Upper lobe of right lung (tissue), 1 donor: ENCODE data around the gene TRIM59. TPM values are rescaled to one million over a fixed set of nuclear protein-coding genes. Genes with fewer than 3 reads are reported as not detected.
"Not testable (repeated sequence)": the region's sequence is repeated elsewhere in the genome, so short reads cannot be mapped to it uniquely, and the experiment has no call there.

ENCODE experiments used
- ATAC-seq: fragments of 200-7000 bp; cut with Tn5 transposase; one replicate; pipeline ENCODE4 v1.9.1; 2020; ENCODE audit warnings: mild to moderate bottlenecking, moderate library complexity
- DNase-seq: peaks from one replicate; pipeline ENCODE4 v3.0.0-alpha.2; 2020
- H3K27ac ChIP-seq: fragments of 200-600 bp; one replicate; pipeline ENCODE4 v1.8.0; 2022
- H3K27me3 ChIP-seq: fragments of 200-600 bp; one replicate; pipeline ENCODE4 v1.8.0; 2022; ENCODE audit warnings: mild to moderate bottlenecking
- H3K36me3 ChIP-seq: fragments of 200-600 bp; one replicate; pipeline ENCODE4 v1.8.0; 2022
- H3K4me1 ChIP-seq: fragments of 200-600 bp; one replicate; pipeline ENCODE4 v1.8.0; 2022
- H3K4me3 ChIP-seq: fragments of 200-600 bp; one replicate; pipeline ENCODE4 v1.8.0; 2022; ENCODE audit warnings: mild to moderate bottlenecking
- H3K9me3 ChIP-seq: fragments of 200-600 bp; one replicate; pipeline ENCODE4 v1.8.0; 2022
- CTCF ChIP-seq: fragments of 200-600 bp; IDR thresholded peaks from one replicate; pipeline ENCODE4 v1.8.0; 2022; ENCODE audit warnings: antibody characterized with exemption
- intact Hi-C: fragments of 100-400 bp; cut with DNase I; formaldehyde crosslinking; loops from one replicate; pipeline ENCODE4 v1.11.0; 2022
- total RNA-seq: library from RNA; stranded (reverse); fragmentation: NEBNext Ultra II Directional; extraction: Animal tissue kit (Norgen Biotek cat#: 25700); gene quantifications from one replicate; pipeline ENCODE4 v1.2.1, GENCODE V29; 2021
- donor health status: DM: no; HTN: yes; CAD: no; lungs with severe emphysema.

TRIM59 gene
- total RNA-seq, 1 donor from 2014 or later, result 4.5 TPM

- no peaks in the 10 kb centered on the region for H3K27me3 ChIP-seq
- H3K36me3 ChIP-seq, result no peaks in the 10 kb centered on the region
- no peak overlapping the region for H3K27ac ChIP-seq
- H3K4me1 ChIP-seq, result no peaks in the 10 kb centered on the region
- no peaks in the 10 kb centered on the region for H3K9me3 ChIP-seq
- ATAC-seq (no peak), DNase-seq (no peak)
- intact Hi-C loops, result no loop called here
- no peak for TF ChIP-seq CTCF
- H3K4me3 ChIP-seq, result no peak overlapping the region
Measured at GRCh38 chr3:160455846-160456245, 6.3 kb upstream of the TRIM59 start.

DNA sequence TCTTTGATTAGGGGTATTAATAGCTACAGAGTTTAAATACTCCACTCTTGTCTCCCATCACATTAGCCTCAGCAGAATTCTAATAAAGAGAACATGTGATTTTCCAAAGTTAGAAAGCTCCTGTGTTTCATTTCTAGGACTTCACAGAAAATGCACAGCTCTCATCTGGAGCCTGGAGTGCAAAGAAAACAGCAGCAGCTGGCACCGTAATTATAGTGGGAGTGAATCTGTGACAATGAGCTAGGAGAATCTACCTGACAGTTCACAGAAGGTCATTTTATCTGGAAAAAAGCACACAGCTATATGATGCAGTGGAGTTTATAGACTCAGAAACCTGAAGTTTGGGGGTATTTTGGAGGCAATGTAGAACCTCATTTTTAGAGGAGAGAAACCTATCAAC is 5.4 kb upstream of the TRIM59 start:
- no peak overlapping the region for H3K27ac ChIP-seq
- H3K9me3 ChIP-seq, result no peaks in the 10 kb centered on the region
- H3K27me3 ChIP-seq, result no peaks in the 10 kb centered on the region
- no peaks in the 10 kb centered on the region for H3K36me3 ChIP-seq
- no peak overlapping the region for H3K4me3 ChIP-seq
- TF ChIP-seq CTCF, result no peak
- intact Hi-C loops, result no loop called here
- H3K4me1 ChIP-seq, result peaks cover 3% of the 10 kb centered on the region
- DNase-seq (no peak), ATAC-seq (no peak)

DNA sequence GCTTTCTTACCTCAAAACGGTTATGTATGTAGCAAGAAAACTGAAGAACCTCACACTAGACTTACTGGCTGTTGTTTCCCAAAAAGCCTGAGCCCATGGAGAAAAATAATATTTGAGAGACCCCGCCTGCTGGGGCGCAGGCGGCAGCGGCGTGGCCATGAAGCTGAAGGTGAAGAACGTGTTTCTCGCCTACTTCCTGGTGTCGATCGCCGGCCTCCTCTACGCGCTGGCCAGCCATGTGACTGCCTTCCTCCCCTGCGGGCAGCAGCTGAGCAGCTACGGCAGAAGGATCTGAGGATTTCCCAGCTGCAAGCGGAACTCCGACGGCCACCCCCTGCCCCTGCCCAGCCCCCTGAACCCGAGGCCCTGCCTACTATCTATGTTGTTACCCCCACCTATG is 2.7 kb upstream of the TRIM59 start:
- H3K9me3 ChIP-seq, intact Hi-C loops, H3K4me3 ChIP-seq, H3K27me3 ChIP-seq, ATAC-seq, H3K36me3 ChIP-seq, H3K27ac ChIP-seq, H3K4me1 ChIP-seq, DNase-seq: not testable (repeated sequence)

- ATAC-seq (no peak), DNase-seq (no peak)
- Histone ChIP-seq H3K36me3 (no peaks in the 10 kb centered on the region), H3K27ac (no peak overlapping the region), H3K9me3 (no peaks in the 10 kb centered on the region), H3K27me3 (no peaks in the 10 kb centered on the region), H3K4me1 (peaks cover 6% of the 10 kb centered on the region), H3K4me3 (no peak overlapping the region)
- TF ChIP-seq CTCF, result no peak
- intact Hi-C loops, result no loop called here
Measured at GRCh38 chr3:160451602-160452001, 2.0 kb upstream of the TRIM59 start.

- Histone ChIP-seq H3K27me3 (no peaks in the 10 kb centered on the region), H3K4me3 (no peak overlapping the region), H3K4me1 (peaks cover 6% of the 10 kb centered on the region), H3K27ac (no peak overlapping the region), H3K9me3 (no peaks in the 10 kb centered on the region), H3K36me3 (no peaks in the 10 kb centered on the region)
- TF ChIP-seq CTCF, result no peak
- intact Hi-C loops, result no loop called here
- DNase-seq, result no peak
- no peak for ATAC-seq
Measured at GRCh38 chr3:160450846-160451245, 1.3 kb upstream of the TRIM59 start.

- Histone ChIP-seq H3K4me3 (peak overlapping the region; percentile 61), H3K27ac (peak overlapping the region; percentile 70), H3K4me1 (peaks cover 6% of the 10 kb centered on the region), H3K36me3 (no peaks in the 10 kb centered on the region), H3K27me3 (no peaks in the 10 kb centered on the region), H3K9me3 (no peaks in the 10 kb centered on the region)
- intact Hi-C loops, result no loop called here
- TF ChIP-seq CTCF, result no peak
- ATAC-seq, result peak; percentile 73
- DNase-seq, result no peak
Measured at GRCh38 chr3:160448845-160449635, 546 bp downstream of the TRIM59 start.
